GM19468 (cell line): ENCODE data around the gene PAQR9.

ENCODE experiments used
- ATAC-seq: cut with Tn5 transposase; IDR thresholded peaks from one replicate; pipeline ENCODE4 v1.9.1; 2021; ENCODE audit warnings: mild to moderate bottlenecking, moderate library complexity, moderate number of reproducible peaks; ENCODE audit not compliant: unreplicated experiment; ENCODE audit errors: extremely low read depth

The PAQR9 gene

DNA sequence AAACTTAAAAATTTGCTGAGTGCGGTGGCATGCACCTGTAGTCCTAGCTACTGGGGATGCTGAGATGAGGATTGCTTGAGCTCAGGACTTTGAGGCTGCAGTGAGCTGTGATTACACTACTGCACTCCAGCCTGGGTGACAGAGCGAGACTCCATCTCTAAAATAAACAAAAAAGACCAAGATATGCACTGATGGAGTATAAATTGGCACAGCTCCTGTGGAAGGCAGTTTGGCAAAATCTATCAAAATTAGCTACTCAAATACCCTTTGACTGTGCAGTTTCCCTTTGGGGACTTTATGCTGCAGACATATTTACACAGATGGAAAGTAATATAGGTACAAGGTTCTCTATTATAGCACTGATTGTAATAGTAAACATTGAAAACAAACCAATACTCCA, 19.8 kb upstream of the PAQR9 start:
- ATAC-seq: no peak

DNA sequence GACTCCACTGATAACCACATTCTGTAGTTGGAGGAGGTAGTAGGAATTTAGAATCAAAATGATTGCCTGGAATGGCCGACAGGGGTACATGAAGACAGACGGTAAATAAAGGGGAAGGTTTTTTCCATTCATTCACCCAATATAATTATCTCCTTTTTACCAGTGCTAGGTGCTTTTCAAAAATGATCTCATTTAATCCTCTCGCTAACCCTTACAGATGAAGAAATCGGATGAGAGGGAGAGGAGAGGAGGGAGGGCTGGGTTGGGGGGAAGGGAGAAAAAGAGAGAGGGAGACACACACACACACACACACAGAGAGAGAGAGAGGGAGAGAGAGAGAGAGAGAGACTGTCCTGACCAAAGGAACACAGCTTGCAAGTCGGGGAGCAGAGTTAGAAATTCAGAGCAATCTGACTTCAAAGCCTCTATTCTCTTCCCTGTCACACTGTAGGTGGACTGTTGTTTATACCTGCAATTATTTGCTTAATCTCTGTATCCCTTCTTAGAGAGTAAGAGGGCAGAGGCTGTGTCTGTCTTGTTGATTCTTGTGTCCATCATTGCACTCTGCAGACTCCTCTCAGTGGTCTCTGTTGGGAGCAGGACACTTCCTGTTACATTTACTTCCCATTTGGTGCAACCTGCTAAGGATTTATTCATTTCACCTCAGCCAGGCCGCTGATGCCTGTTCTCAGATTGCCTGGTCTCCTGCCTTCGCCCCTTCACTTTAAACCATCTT, 18.7 kb upstream of the PAQR9 start:
- no peak for ATAC-seq

GRCh38 chr3:142981108-142981507, 17.6 kb upstream of the PAQR9 start:
- ATAC-seq: no peak

DNA sequence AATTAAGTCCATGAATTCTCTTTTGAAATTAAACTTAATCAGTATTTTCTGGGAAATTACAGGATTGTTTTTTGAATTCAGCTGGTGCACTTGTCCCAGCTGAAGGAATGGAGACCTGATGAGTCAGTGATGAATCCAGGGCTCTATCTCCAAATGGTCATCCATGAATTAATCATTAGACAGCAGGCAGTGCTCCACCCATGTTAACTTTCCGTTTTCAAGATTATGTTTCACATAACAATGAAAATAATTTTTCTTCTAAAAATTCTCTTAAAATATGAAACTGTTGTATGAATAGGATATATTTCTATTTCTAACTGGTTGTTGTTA, 13.9 kb upstream of the PAQR9 start:
- no peak for ATAC-seq

DNA sequence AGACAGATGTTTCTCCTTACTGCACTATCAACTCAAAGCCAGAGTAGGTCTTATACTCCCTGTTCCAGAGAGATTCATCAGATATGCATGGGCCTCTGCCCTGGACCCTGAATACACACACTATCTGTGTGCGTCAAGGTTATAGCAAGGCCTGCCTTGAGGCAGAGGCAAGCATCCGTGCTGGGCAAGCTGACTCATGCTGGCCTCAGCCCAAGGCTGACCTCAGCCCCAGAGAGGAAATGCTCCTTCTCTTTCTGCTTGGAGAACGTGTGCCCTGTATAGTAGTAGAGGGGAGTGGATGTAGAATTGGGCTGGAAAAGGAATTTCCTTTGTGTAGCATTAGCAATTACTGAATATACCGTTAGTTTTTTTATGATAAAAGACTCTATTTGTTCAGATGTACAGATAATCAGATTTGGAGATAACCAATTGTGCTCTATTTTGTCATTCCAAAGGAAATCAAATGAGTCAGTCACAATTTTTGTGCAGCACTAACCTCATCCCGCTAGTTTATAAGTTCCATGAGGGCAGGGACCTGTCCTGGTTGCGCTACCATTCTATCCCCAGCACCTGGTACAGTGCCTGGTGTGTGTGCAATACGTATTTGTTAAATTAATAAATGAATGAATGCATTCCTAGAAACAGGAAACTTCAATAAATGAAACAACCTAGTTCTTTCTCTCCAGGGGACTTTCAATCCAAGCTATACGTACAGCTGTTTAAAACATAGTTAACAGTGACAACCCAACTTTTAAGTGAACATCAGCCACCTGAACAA, 13.3 kb upstream of the PAQR9 start:
- ATAC-seq: no peak

- no peak for ATAC-seq
Observed at GRCh38 chr3:142975316-142975995, 12.0 kb upstream of the PAQR9 start.

DNA sequence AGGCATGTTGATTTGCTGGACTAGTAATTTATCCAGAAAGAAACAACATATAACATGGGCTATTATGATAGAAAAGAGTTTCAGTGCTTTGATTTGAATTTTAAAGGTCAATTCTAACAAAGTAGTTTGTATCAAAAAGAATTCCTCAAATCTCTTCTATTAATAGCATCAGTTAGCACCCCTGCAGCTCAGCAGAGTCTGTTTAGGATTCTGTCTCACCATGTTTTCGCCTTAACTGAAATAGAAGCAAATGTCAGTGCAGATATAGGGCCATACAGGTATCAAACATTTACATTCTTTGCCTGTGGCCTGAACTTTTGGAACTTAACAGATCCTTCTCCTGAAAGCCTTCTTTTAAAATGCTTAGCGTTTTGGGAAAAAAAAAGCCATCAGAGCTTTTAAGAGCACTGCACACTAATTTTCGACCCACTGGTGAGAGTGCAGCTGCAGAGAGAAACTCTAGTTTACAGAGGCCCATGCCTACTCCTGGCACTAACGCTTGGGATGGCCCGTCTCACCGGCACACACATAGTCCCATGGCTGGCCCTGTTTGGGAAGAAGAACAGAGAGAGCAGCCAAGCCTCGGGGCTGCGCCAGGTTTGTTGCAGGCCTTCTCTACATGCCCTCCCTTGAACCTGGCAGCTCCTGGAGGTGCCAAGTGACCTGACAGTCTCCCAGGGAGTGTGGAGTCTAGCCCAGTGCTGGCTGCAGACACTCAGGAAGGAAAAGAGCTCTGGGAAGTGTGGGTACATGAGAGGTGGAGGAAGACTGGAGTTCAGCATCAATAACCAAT, 9.9 kb upstream of the PAQR9 start:
- no peak for ATAC-seq

DNA sequence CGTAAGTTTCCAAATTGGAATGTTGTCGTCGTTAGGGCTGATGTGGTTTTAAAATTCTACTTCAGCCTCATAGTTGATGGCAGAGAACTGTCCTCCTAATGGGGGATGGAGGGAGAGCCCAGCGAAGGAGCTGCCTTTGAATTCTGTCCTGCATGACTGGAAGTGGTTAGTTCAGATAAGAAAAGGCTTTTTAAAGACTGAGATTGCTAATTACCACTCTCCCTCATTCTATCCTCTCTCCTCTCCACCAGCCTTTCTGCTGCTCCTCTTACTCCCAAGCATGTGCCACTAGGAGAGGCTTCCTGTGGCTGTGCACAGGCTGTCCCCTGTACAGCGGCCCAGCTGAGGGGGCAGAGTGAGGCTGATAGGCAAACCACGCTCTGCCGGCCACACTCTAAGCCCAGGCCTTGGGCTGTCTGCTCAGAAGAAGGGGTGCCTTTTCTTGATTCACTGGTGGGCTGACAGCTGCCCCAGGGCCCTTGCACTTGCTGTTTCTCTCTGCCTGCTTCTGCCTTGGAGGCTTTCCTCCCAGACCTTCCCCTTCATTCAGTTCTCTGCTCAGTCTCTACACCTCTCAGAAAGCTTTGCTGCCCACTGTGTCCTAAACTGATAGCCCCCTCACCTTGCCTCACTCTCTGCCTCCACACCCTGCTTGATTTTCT, 8.7 kb upstream of the PAQR9 start:
- ATAC-seq: no peak

GRCh38 chr3:142971431-142971830, 8.0 kb upstream of the PAQR9 start:
- no peak for ATAC-seq

DNA sequence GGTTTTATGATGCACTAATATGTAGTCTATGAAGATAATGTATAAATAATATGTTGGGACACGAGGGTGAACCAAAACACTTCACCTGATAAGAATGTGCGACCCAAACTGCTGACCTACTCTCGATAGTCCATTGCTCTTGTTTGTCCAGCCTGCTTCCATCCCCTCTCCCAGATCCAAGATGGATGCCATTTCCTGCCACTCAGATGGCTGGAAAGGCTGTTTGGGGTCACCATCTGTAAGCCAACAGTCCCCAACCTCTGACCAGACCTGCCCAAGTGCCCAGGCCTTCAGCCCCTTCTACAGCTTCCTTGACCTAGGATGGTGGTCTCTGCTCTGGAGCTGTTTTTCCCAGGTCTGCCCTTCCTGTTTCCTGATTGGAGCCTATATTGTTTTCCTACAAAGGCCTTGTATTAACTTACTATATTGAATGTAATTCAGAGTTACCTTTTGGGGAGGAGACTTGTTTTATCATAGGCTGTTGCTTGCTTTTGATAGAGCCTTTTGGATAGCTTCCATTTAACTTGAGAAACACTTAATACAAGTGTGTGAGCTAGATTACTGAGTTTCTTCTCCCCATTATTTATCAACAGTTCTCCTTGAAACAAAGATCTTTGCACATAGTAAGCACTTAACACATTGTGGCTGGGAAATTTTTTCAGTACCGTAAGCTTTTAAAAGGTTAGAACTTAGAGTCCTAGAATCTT, 5.0 kb upstream of the PAQR9 start:
- no peak for ATAC-seq

GRCh38 chr3:142966808-142967207, 3.3 kb upstream of the PAQR9 start:
- no peak for ATAC-seq

- ATAC-seq: no peak
Observed at GRCh38 chr3:142965581-142965980, 2.1 kb upstream of the PAQR9 start.

- no peak for ATAC-seq
Observed at GRCh38 chr3:142963234-142963515, 299 bp downstream of the PAQR9 start.

DNA sequence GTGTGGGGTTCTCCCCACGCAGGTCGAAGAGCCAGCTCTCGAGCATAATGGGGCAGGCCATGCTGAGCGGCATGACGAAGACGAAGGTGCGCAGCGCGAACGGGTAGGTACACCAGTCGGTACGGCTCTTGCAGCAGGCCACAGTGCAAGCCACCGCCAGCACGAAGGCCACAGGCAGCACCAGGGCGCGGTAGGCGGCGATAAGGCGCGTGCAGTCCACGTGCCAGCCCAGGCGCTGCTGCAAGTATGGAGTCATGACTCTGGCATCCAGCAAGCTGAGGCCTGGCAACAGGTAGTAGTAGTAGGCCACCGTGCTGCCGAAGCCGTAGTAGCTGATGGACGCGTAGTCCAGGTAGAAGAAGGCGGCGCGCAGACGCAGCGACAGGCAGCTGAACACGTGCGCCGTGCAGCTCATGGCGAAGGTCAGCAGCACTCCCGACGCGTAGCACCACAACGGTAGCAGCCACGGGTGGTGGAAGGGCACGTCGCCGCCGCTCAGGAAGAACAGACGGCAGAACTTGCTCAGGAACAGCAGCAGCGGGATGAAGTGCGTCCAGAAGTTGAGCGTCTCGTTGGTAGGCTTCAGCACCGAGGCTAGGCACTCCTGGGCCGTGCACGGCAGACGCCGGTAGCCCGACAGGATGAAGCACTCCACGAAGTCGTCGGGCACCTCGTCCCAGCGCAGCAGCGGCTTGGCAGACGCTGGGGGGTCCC, 797 bp downstream of the PAQR9 start:
- no peak for ATAC-seq

GRCh38 chr3:142962175-142962519, 1.3 kb downstream of the PAQR9 start:
- ATAC-seq: no peak

DNA sequence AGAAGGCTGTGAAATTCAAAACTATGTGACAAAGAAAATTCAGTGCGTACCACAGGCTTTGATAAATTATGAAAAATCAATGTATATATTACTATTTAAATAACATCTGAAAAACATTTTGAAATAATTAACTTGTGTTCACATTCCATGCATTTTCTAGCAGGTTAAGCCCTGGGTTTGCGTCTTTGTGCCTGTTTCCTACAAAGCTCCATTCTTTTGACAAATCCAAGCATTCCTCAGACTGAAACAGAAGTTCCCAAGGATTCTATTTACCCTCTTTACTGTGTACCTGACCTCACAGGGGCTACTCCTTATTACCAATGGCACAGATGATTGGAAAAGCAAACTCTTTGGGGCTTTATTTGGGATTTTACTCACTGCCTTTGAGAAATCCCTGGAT, 1.9 kb downstream of the PAQR9 start:
- ATAC-seq: no peak

DNA sequence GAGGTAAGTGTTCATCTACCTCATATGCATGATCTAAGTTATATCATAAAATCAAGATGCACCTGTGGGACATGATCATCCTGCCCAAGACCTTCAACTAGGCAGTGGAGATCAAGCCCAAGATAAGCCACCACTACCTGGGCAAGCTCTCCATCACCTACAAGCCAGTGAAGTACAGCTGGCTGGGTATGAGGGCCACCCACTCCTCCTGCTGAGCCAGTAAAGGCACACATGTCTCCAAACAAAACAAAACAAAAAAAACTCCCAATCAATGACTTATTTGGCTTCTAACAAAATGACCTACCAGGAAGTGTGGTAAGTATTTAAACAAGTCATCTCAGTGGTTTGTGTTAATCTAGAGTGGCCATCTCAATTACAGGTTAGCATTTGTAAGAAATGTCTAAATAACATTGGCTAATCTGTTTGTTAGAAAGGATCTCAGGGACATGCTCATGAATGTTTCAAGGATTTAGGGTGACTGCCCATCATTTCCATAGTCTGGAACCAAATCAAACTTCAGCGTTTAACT, 3.1 kb downstream of the PAQR9 start:
- no peak for ATAC-seq

DNA sequence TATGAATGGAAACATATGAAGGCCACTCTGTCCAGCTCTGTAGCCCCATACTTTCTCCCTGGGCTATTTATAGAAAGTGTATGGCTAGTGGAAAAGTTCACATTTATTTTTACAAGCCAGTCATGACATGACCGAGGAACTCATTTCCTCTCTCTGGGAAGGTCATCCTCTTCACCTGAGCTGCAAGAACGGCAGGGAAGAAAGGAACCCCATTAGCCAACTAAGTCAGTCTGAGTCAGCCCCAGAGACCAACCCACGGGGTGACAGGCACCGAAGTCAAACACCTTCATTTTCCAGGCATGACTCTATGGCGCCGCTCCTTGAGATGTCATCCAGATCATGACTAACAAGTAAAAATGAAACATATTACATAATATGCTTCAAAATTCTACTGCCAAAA, 4.8 kb downstream of the PAQR9 start:
- no peak for ATAC-seq

DNA sequence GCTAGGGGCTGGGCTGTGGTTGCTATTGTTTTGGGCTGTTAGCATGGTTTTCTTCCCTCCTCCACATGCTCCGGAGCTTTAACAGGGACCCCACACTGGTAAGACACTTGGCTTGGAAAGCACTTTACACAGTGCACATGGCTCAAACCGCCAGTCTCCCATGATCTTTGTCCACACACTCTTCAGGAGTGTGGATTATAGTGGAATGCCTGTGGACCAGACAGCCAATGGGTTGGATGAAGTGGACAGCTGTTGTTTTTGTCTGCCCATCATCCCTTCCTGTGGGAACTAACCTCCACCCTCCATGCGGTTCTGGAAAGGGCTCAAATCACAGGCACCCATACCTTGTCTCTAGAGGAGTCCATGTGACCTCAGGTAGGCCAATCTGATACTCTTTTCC, 10.0 kb downstream of the PAQR9 start:
- no peak for ATAC-seq
